HEK293 (cell line): Measurements from ENCODE around the gene ANKRD52.

Experiments used
- BCL11A ChIP-seq: fragments of 450-650 bp; formaldehyde crosslinking; IDR thresholded peaks from 2 replicates; pipeline ENCODE4 v1.5.1; 2016; ENCODE audit warnings: low read depth, missing biosample characterization, missing genetic modification characterization
- KLF16 ChIP-seq: fragments of 450-650 bp; formaldehyde crosslinking; IDR thresholded peaks from 2 replicates; pipeline ENCODE4 v1.5.1; 2017; ENCODE audit warnings: missing biosample characterization, missing genetic modification characterization
- MEIS1 ChIP-seq: sonication (generic); formaldehyde crosslinking; IDR thresholded peaks from 2 replicates; pipeline ENCODE4 v1.8.1; 2022; ENCODE audit warnings: missing genetic modification reagents, mild to moderate bottlenecking, borderline replicate concordance
- SETDB1 ChIP-seq: IDR thresholded peaks from one replicate; pipeline ENCODE4 v1.6.1; 2017; ENCODE audit warnings: mild to moderate bottlenecking, low read length, moderate library complexity, mixed read lengths; ENCODE audit not compliant: insufficient read length
- WT1 ChIP-seq: fragments of 450-650 bp; formaldehyde crosslinking; IDR thresholded peaks from 2 replicates; pipeline ENCODE4 v1.5.1; 2016; ENCODE audit warnings: missing biosample characterization, missing genetic modification characterization
- ZBTB17 ChIP-seq: fragments of 450-650 bp; formaldehyde crosslinking; IDR thresholded peaks from 2 replicates; pipeline ENCODE4 v1.5.1; 2016; ENCODE audit warnings: missing biosample characterization, missing genetic modification characterization
- ZEB2 ChIP-seq: fragments of 450-650 bp; formaldehyde crosslinking; IDR thresholded peaks from 2 replicates; pipeline ENCODE4 v1.5.1; 2016; ENCODE audit warnings: missing biosample characterization, missing genetic modification characterization
- ZNF155 ChIP-seq: fragments of 450-650 bp; formaldehyde crosslinking; IDR thresholded peaks from 2 replicates; pipeline ENCODE4 v1.5.1; 2016; ENCODE audit warnings: missing biosample characterization, missing genetic modification characterization
- ZNF169 ChIP-seq: fragments of 450-650 bp; formaldehyde crosslinking; IDR thresholded peaks from 2 replicates; pipeline ENCODE4 v1.5.1; 2016; ENCODE audit warnings: missing biosample characterization, missing genetic modification characterization
- ZNF426 ChIP-seq: fragments of 450-650 bp; formaldehyde crosslinking; IDR thresholded peaks from 2 replicates; pipeline ENCODE4 v1.5.1; 2017; ENCODE audit warnings: missing biosample characterization, missing genetic modification characterization, mild to moderate bottlenecking, inconsistent platforms, moderate library complexity
- ZNF501 ChIP-seq: fragments of 450-650 bp; formaldehyde crosslinking; IDR thresholded peaks from 2 replicates; pipeline ENCODE4 v1.5.1; 2016; ENCODE audit warnings: missing biosample characterization, missing genetic modification characterization
- ZNF555 ChIP-seq: fragments of 450-650 bp; formaldehyde crosslinking; conservative IDR thresholded peaks from 2 replicates; pipeline ENCODE4 v1.5.1; 2017; ENCODE audit warnings: missing biosample characterization, mild to moderate bottlenecking, missing genetic modification characterization, inconsistent platforms
- ZNF558 ChIP-seq: fragments of 450-650 bp; formaldehyde crosslinking; IDR thresholded peaks from 2 replicates; pipeline ENCODE4 v1.5.1; 2016; ENCODE audit warnings: missing biosample characterization, missing genetic modification characterization
- ZNF561 ChIP-seq: fragments of 450-650 bp; IDR thresholded peaks from 2 replicates; pipeline ENCODE4 v1.5.1; 2018; ENCODE audit warnings: missing biosample characterization, missing genetic modification characterization, borderline replicate concordance
- ZNF596 ChIP-seq: fragments of 450-650 bp; IDR thresholded peaks from 2 replicates; pipeline ENCODE4 v1.5.0; 2018; ENCODE audit warnings: missing biosample characterization, mild to moderate bottlenecking, missing genetic modification characterization, moderate library complexity
- ZNF624 ChIP-seq: fragments of 450-650 bp; formaldehyde crosslinking; IDR thresholded peaks from 2 replicates; pipeline ENCODE4 v1.5.1; 2017; ENCODE audit warnings: missing biosample characterization, missing genetic modification characterization
- ZNF707 ChIP-seq: fragments of 450-650 bp; formaldehyde crosslinking; IDR thresholded peaks from 2 replicates; pipeline ENCODE4 v1.5.1; 2016; ENCODE audit warnings: missing biosample characterization, missing genetic modification characterization
- ZNF747 ChIP-seq: fragments of 450-650 bp; formaldehyde crosslinking; IDR thresholded peaks from 2 replicates; pipeline ENCODE4 v1.5.1; 2016; ENCODE audit warnings: missing biosample characterization, missing genetic modification characterization
- ZNF768 ChIP-seq: fragments of 450-650 bp; formaldehyde crosslinking; IDR thresholded peaks from 2 replicates; pipeline ENCODE4 v1.5.1; 2018; ENCODE audit warnings: missing biosample characterization, mild to moderate bottlenecking, missing genetic modification characterization
- ZXDB ChIP-seq: fragments of 450-650 bp; formaldehyde crosslinking; IDR thresholded peaks from 2 replicates; pipeline ENCODE4 v1.5.1; 2016; ENCODE audit warnings: missing biosample characterization, missing genetic modification characterization
- TF ChIP-seq, protein P1 (sequence below): fragments of 450-650 bp; formaldehyde crosslinking; IDR thresholded peaks from 2 replicates; pipeline ENCODE4 v1.5.1; 2016; ENCODE audit warnings: missing biosample characterization, missing genetic modification characterization, borderline replicate concordance
- TF ChIP-seq, protein P2 (sequence below): fragments of 450-650 bp; formaldehyde crosslinking; IDR thresholded peaks from 2 replicates; pipeline ENCODE4 v1.5.1; 2016; ENCODE audit warnings: missing biosample characterization, missing genetic modification characterization
- TF ChIP-seq, protein P3 (sequence below): fragments of 450-650 bp; IDR thresholded peaks from 2 replicates; pipeline ENCODE4 v1.5.1; 2018; ENCODE audit warnings: missing biosample characterization, missing genetic modification characterization
- TF ChIP-seq, protein P4 (sequence below): fragments of 450-650 bp; formaldehyde crosslinking; IDR thresholded peaks from 2 replicates; pipeline ENCODE4 v1.5.1; 2016; ENCODE audit warnings: missing biosample characterization, missing genetic modification characterization
- TF ChIP-seq, protein P5 (sequence below): fragments of 450-650 bp; formaldehyde crosslinking; IDR thresholded peaks from 2 replicates; pipeline ENCODE4 v1.5.1; 2016; ENCODE audit warnings: missing biosample characterization, missing genetic modification characterization
- TF ChIP-seq, protein P6 (sequence below): fragments of 450-650 bp; formaldehyde crosslinking; IDR thresholded peaks from 2 replicates; pipeline ENCODE4 v1.5.1; 2016; ENCODE audit warnings: missing biosample characterization, missing genetic modification characterization

Gene ANKRD52

DNA sequence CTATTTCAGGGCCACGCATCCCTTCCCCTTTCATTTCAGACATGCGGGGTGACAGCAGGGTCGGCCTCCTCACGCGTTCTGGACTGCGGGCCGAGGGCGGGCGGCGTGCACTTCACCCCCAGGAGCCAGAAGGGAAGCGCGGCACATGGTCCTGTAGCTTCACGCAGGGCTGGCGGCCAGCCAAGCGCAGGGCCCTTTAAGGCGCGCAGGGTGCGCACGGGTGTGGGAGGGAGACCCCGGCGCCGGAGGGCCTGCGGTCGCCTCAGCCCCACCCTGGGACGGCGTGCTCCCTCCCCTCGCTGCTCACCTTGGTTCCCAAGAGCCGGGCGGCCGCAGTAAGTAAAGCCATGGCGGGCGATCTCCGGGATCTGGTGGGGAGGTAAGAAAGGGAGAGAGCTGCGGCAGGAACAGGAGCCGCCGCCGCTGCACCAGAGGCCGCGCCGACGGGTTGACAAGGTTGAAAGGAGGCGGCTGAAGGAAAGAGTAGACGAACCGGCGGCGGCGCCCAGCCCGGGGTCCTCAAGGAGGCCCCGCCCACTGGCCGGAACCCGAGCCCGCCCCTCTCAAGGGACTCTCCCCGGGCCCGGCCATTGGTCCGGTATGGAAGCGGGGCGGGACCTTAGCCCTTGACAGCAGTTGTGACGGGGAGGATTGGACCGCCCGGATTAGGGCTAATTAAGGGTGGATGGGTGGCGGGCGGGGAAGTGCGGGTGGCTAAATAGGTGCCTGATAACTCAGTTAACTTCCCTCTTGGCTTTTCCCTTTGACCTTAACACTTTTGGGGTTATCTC is 41.9 kb upstream of the ANKRD52 start, which contains the start of gene CS (continued):
- TF ChIP-seq, protein P1, sequence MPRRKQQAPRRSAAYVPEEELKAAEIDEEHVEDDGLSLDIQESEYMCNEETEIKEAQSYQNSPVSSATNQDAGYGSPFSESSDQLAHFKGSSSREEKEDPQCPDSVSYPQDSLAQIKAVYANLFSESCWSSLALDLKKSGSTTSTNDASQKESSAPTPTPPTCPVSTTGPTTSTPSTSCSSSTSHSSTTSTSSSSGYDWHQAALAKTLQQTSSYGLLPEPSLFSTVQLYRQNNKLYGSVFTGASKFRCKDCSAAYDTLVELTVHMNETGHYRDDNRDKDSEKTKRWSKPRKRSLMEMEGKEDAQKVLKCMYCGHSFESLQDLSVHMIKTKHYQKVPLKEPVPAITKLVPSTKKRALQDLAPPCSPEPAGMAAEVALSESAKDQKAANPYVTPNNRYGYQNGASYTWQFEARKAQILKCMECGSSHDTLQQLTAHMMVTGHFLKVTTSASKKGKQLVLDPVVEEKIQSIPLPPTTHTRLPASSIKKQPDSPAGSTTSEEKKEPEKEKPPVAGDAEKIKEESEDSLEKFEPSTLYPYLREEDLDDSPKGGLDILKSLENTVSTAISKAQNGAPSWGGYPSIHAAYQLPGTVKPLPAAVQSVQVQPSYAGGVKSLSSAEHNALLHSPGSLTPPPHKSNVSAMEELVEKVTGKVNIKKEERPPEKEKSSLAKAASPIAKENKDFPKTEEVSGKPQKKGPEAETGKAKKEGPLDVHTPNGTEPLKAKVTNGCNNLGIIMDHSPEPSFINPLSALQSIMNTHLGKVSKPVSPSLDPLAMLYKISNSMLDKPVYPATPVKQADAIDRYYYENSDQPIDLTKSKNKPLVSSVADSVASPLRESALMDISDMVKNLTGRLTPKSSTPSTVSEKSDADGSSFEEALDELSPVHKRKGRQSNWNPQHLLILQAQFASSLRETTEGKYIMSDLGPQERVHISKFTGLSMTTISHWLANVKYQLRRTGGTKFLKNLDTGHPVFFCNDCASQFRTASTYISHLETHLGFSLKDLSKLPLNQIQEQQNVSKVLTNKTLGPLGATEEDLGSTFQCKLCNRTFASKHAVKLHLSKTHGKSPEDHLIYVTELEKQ: no peak
- TF ChIP-seq ZBTB17 (tag by site-specific recombination) (no peak; the same call in 1 of the 2 replicates), ZNF426 (tag by site-specific recombination) (no peak), ZXDB (tag by site-specific recombination) (peak; percentile 100), ZNF501 (tag by site-specific recombination) (peak; percentile 93), MEIS1 (no peak), ZNF596 (no peak), ZEB2 (peak; percentile 93), WT1 (peak; percentile 48), BCL11A (tag by site-specific recombination) (no peak), ZNF555 (tag by site-specific recombination) (no peak), ZNF768 (tag by site-specific recombination) (no peak), ZNF155 (tag by site-specific recombination) (no peak), ZNF169 (tag by site-specific recombination) (no peak), ZNF561 (tag by site-specific recombination) (peak; percentile 94), SETDB1 (no peak), ZNF624 (tag by site-specific recombination) (no peak), ZNF707 (no peak), ZNF747 (no peak), ZNF558 (tag by site-specific recombination) (no peak), KLF16 (tag by site-specific recombination) (peak; percentile 21; the same call in 1 of the 2 replicates)
- TF ChIP-seq, protein P2, sequence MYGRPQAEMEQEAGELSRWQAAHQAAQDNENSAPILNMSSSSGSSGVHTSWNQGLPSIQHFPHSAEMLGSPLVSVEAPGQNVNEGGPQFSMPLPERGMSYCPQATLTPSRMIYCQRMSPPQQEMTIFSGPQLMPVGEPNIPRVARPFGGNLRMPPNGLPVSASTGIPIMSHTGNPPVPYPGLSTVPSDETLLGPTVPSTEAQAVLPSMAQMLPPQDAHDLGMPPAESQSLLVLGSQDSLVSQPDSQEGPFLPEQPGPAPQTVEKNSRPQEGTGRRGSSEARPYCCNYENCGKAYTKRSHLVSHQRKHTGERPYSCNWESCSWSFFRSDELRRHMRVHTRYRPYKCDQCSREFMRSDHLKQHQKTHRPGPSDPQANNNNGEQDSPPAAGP: no peak
- TF ChIP-seq, protein P3, sequence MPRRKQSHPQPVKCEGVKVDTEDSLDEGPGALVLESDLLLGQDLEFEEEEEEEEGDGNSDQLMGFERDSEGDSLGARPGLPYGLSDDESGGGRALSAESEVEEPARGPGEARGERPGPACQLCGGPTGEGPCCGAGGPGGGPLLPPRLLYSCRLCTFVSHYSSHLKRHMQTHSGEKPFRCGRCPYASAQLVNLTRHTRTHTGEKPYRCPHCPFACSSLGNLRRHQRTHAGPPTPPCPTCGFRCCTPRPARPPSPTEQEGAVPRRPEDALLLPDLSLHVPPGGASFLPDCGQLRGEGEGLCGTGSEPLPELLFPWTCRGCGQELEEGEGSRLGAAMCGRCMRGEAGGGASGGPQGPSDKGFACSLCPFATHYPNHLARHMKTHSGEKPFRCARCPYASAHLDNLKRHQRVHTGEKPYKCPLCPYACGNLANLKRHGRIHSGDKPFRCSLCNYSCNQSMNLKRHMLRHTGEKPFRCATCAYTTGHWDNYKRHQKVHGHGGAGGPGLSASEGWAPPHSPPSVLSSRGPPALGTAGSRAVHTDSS (tag by site-specific recombination): no peak
- TF ChIP-seq, protein P4, sequence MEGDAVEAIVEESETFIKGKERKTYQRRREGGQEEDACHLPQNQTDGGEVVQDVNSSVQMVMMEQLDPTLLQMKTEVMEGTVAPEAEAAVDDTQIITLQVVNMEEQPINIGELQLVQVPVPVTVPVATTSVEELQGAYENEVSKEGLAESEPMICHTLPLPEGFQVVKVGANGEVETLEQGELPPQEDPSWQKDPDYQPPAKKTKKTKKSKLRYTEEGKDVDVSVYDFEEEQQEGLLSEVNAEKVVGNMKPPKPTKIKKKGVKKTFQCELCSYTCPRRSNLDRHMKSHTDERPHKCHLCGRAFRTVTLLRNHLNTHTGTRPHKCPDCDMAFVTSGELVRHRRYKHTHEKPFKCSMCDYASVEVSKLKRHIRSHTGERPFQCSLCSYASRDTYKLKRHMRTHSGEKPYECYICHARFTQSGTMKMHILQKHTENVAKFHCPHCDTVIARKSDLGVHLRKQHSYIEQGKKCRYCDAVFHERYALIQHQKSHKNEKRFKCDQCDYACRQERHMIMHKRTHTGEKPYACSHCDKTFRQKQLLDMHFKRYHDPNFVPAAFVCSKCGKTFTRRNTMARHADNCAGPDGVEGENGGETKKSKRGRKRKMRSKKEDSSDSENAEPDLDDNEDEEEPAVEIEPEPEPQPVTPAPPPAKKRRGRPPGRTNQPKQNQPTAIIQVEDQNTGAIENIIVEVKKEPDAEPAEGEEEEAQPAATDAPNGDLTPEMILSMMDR (tag by site-specific recombination): peak; percentile 23; the same call in 1 of the 2 replicates
- TF ChIP-seq, protein P5, sequence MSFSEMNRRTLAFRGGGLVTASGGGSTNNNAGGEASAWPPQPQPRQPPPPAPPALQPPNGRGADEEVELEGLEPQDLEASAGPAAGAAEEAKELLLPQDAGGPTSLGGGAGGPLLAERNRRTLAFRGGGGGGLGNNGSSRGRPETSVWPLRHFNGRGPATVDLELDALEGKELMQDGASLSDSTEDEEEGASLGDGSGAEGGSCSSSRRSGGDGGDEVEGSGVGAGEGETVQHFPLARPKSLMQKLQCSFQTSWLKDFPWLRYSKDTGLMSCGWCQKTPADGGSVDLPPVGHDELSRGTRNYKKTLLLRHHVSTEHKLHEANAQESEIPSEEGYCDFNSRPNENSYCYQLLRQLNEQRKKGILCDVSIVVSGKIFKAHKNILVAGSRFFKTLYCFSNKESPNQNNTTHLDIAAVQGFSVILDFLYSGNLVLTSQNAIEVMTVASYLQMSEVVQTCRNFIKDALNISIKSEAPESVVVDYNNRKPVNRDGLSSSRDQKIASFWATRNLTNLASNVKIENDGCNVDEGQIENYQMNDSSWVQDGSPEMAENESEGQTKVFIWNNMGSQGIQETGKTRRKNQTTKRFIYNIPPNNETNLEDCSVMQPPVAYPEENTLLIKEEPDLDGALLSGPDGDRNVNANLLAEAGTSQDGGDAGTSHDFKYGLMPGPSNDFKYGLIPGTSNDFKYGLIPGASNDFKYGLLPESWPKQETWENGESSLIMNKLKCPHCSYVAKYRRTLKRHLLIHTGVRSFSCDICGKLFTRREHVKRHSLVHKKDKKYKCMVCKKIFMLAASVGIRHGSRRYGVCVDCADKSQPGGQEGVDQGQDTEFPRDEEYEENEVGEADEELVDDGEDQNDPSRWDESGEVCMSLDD: peak; percentile 59; the same call in 1 of the 2 replicates
- TF ChIP-seq, protein P6, sequence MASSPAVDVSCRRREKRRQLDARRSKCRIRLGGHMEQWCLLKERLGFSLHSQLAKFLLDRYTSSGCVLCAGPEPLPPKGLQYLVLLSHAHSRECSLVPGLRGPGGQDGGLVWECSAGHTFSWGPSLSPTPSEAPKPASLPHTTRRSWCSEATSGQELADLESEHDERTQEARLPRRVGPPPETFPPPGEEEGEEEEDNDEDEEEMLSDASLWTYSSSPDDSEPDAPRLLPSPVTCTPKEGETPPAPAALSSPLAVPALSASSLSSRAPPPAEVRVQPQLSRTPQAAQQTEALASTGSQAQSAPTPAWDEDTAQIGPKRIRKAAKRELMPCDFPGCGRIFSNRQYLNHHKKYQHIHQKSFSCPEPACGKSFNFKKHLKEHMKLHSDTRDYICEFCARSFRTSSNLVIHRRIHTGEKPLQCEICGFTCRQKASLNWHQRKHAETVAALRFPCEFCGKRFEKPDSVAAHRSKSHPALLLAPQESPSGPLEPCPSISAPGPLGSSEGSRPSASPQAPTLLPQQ (tag by site-specific recombination): peak; percentile 95
